Hepatocyte (in vitro differentiated cells): ENCODE data around the gene CAB39L. TPM values are rescaled to one million over a fixed set of nuclear protein-coding genes. Genes with fewer than 3 reads are reported as not detected.

Experiments used
- DNase-seq: peaks from one replicate; pipeline ENCODE4 v3.0.0-alpha.2; 2016; ENCODE audit warnings: low spot score
- H2AFZ ChIP-seq: fragments of 200-600 bp; sonication (generic); 2 replicates; pipeline ENCODE4 v1.6.0; 2016; ENCODE audit warnings: antibody characterized with exemption, mild to moderate bottlenecking
- H3K27ac ChIP-seq: fragments of 200-600 bp; sonication (generic); 2 replicates; pipeline ENCODE4 v1.5.1; 2016; ENCODE audit warnings: mild to moderate bottlenecking
- H3K27me3 ChIP-seq: fragments of 200-600 bp; sonication (generic); 2 replicates; pipeline ENCODE4 v1.6.1; 2016
- H3K36me3 ChIP-seq: fragments of 200-600 bp; sonication (generic); replicated peaks from 2 replicates; pipeline ENCODE4 v1.5.1; 2016; ENCODE audit warnings: low read depth; ENCODE audit not compliant: insufficient read depth
- H3K4me1 ChIP-seq: fragments of 200-600 bp; sonication (generic); 2 replicates; pipeline ENCODE4 v1.5.1; 2016; ENCODE audit warnings: mild to moderate bottlenecking, moderate library complexity; ENCODE audit not compliant: insufficient read depth
- H3K4me2 ChIP-seq: fragments of 200-600 bp; sonication (generic); 2 replicates; pipeline ENCODE4 v1.6.0; 2016
- H3K4me3 ChIP-seq: fragments of 200-600 bp; sonication (generic); 2 replicates; pipeline ENCODE4 v1.5.1; 2016; ENCODE audit warnings: mild to moderate bottlenecking
- H3K79me2 ChIP-seq: fragments of 200-600 bp; sonication (generic); 2 replicates; pipeline ENCODE4 v1.6.0; 2017; ENCODE audit warnings: mild to moderate bottlenecking
- H3K9me2 ChIP-seq: fragments of 200-600 bp; sonication (generic); replicated peaks from 2 replicates; pipeline ENCODE4 v1.6.0; 2017; ENCODE audit warnings: mild to moderate bottlenecking; ENCODE audit not compliant: insufficient read depth
- H3K9me3 ChIP-seq: fragments of 200-600 bp; sonication (generic); 2 replicates; pipeline ENCODE4 v1.5.1; 2016; ENCODE audit warnings: low read depth, mild to moderate bottlenecking
- H4K20me1 ChIP-seq: fragments of 200-600 bp; sonication (generic); 2 replicates; pipeline ENCODE4 v1.6.0; 2016; ENCODE audit warnings: mild to moderate bottlenecking; ENCODE audit not compliant: insufficient read depth, poor library complexity, severe bottlenecking
- CTCF ChIP-seq: fragments of 200-600 bp; sonication (generic); IDR thresholded peaks from 2 replicates; pipeline ENCODE4 v1.5.1; 2016; ENCODE audit warnings: antibody characterized with exemption, mild to moderate bottlenecking; ENCODE audit not compliant: poor library complexity
- EZH2 ChIP-seq: fragments of 200-600 bp; sonication (generic); IDR thresholded peaks from 2 replicates; pipeline ENCODE4 v1.6.1; 2016; ENCODE audit warnings: antibody characterized with exemption, mild to moderate bottlenecking, borderline replicate concordance
- EZH2phosphoT487 ChIP-seq: fragments of 200-600 bp; sonication (generic); IDR thresholded peaks from one replicate; pipeline ENCODE4 v1.6.1; 2018; ENCODE audit warnings: antibody characterized with exemption, mild to moderate bottlenecking, low read depth, moderate library complexity; ENCODE audit not compliant: unreplicated experiment, severe bottlenecking
- WGBS: methylation state at CpG from one replicate; pipeline ENCODE4 v1.1.6; 2016; ENCODE audit warnings: low lambda C conversion rate; ENCODE audit errors: missing lambda C conversion rate; 5-methylcytosine and 5-hydroxymethylcytosine counted together
- polyA plus RNA-seq: library from polyadenylated mRNA; unstranded; fragments of >200 nt; fragmentation: Nextera tagmentation; extraction: Ambion mirVana; gene quantifications from 2 replicates; pipeline ENCODE4 v1.2.1, GENCODE V29; 2016
- total RNA-seq: library from RNA; depleted of rRNA; stranded (reverse); fragments of >200 nt; gene quantifications from 2 replicates; pipeline ENCODE4 v1.2.3, GENCODE V29; 2014

CAB39L gene
- total and polyA plus RNA-seq, 2 experiments from 2014 or later: 13.7 to 20.4 TPM

GRCh38 chr13:49288458-49288857 is 155.4 kb downstream of the CAB39L start:
- H3K79me2 ChIP-seq: no peaks in the 10 kb centered on the region
- no peaks in the 10 kb centered on the region for H3K9me2 ChIP-seq
- DNase-seq: no peak
- H2AFZ ChIP-seq: no peak overlapping the region
- H3K4me2 ChIP-seq: no peak overlapping the region
- H3K4me1 ChIP-seq: no peaks in the 10 kb centered on the region
- H3K27me3 ChIP-seq: no peaks in the 10 kb centered on the region
- H3K27ac ChIP-seq: no peak overlapping the region
- no peaks in the 10 kb centered on the region for H3K9me3 ChIP-seq
- no peak for TF ChIP-seq EZH2phosphoT487
- no peak for TF ChIP-seq EZH2
- no peak for TF ChIP-seq CTCF
- H4K20me1 ChIP-seq: no peaks in the 10 kb centered on the region
- H3K36me3 ChIP-seq: no peaks in the 10 kb centered on the region
- H3K4me3 ChIP-seq: no peak overlapping the region

- H2AFZ ChIP-seq: no peak overlapping the region
- 89% methylated on average over 1 of the region's 1 CpG for WGBS
- no peak overlapping the region for H3K4me2 ChIP-seq
- no peak overlapping the region for H3K4me3 ChIP-seq
- no peak for TF ChIP-seq EZH2phosphoT487
- TF ChIP-seq EZH2: no peak
- TF ChIP-seq CTCF: no peak
- DNase-seq: no peak
- H3K9me3 ChIP-seq: no peaks in the 10 kb centered on the region
- no peak overlapping the region for H3K27ac ChIP-seq
- H3K36me3 ChIP-seq: no peaks in the 10 kb centered on the region
- H3K27me3 ChIP-seq: no peaks in the 10 kb centered on the region
- no peaks in the 10 kb centered on the region for H4K20me1 ChIP-seq
- no peaks in the 10 kb centered on the region for H3K9me2 ChIP-seq
- H3K79me2 ChIP-seq: no peaks in the 10 kb centered on the region
- H3K4me1 ChIP-seq: no peaks in the 10 kb centered on the region
These were observed 155.9 kb downstream of the CAB39L start for GRCh38 chr13:49287995-49288394.

GRCh38 chr13:49279885-49280284 is 164.0 kb downstream of the CAB39L start:
- H3K4me2 ChIP-seq: no peak overlapping the region
- H3K4me1 ChIP-seq: no peaks in the 10 kb centered on the region

More at GRCh38 chr13:49279885-49280284, 164.0 kb downstream of the CAB39L start:
- Histone ChIP-seq H3K27ac (no peak overlapping the region), H4K20me1 (no peaks in the 10 kb centered on the region), H3K79me2 (no peaks in the 10 kb centered on the region), H3K9me3 (no peaks in the 10 kb centered on the region), H3K36me3 (no peaks in the 10 kb centered on the region), H3K27me3 (no peaks in the 10 kb centered on the region), H3K4me3 (no peak overlapping the region), H2AFZ (no peak overlapping the region), H3K9me2 (no peaks in the 10 kb centered on the region)
- DNase-seq: no peak
- TF ChIP-seq EZH2phosphoT487 (no peak), CTCF (no peak), EZH2 (no peak)
